ENCODE results near the gene MESP2.

MESP2 gene

GRCh38 chr15:89756897-89757296 lies 19.2 kb upstream of the MESP2 start:
- no peak for DNase-seq

GRCh38 chr15:89758283-89758682 lies 17.8 kb upstream of the MESP2 start:
- DNase-seq = no peak

GRCh38 chr15:89758981-89759380 lies 17.2 kb upstream of the MESP2 start:
- DNase-seq = no peak

GRCh38 chr15:89759835-89760234 lies 16.3 kb upstream of the MESP2 start:
- DNase-seq = no peak

GRCh38 chr15:89760303-89761008 lies 15.7 kb upstream of the MESP2 start:
- peak in 4 of 5 donors; percentile 35 to 56 (median 48) for DNase-seq

- no peak for DNase-seq
Observed at GRCh38 chr15:89761009-89761831, 14.9 kb upstream of the MESP2 start.

- no peak for DNase-seq
Observed at GRCh38 chr15:89761929-89762328, 14.2 kb upstream of the MESP2 start.

- DNase-seq = no peak
Observed at GRCh38 chr15:89765694-89766093, 10.4 kb upstream of the MESP2 start.

- DNase-seq = no peak
Observed at GRCh38 chr15:89766357-89767311, 9.5 kb upstream of the MESP2 start.

- DNase-seq = no peak
Observed at GRCh38 chr15:89767411-89767915, 8.7 kb upstream of the MESP2 start.

- DNase-seq = no peak
Observed at GRCh38 chr15:89768071-89768500, 8.0 kb upstream of the MESP2 start.

- DNase-seq = no peak
Observed at GRCh38 chr15:89769366-89769765, 6.8 kb upstream of the MESP2 start.

GRCh38 chr15:89770041-89770440 lies 6.1 kb upstream of the MESP2 start:
- no peak for DNase-seq

GRCh38 chr15:89772932-89773583 lies 3.1 kb upstream of the MESP2 start:
- no peak for DNase-seq

- DNase-seq = no peak
Observed at GRCh38 chr15:89774492-89774891, 1.6 kb upstream of the MESP2 start.

- DNase-seq = no peak
Observed at GRCh38 chr15:89775815-89776214, 317 bp upstream of the MESP2 start.

GRCh38 chr15:89777073-89777751 lies 1.1 kb downstream of the MESP2 start:
- DNase-seq = no peak

GRCh38 chr15:89777782-89778380 lies 1.7 kb downstream of the MESP2 start:
- no peak for DNase-seq

- no peak for DNase-seq
Observed at GRCh38 chr15:89778861-89779260, 2.7 kb downstream of the MESP2 start.

- no peak for DNase-seq
Observed at GRCh38 chr15:89780601-89781000, 4.5 kb downstream of the MESP2 start.

- DNase-seq = peak in 1 of 5 donors; percentile 53
Observed at GRCh38 chr15:89781055-89781454, 4.9 kb downstream of the MESP2 start.

All from T-helper 1 cell (primary cell).